Subcutaneous adipose tissue (tissue), 4 donors: ENCODE results near the gene SH3BP5. TPM values are rescaled to one million over a fixed set of nuclear protein-coding genes. Genes with fewer than 3 reads are reported as not detected.

Experiments
- CTCF ChIP-seq: fragments of 450-650 bp; IDR thresholded peaks from one replicate; pipeline ENCODE4 v1.5.1; 2016; ENCODE audit warnings: low read depth, mild to moderate bottlenecking, control low read depth, antibody characterized with exemption, moderate library complexity
- total RNA-seq, 4 donors: library from RNA; depleted of rRNA; stranded (reverse); fragments of >200 nt; gene quantifications; one replicate each; pipeline ENCODE4 v1.1.0, GENCODE V29; 2016

The SH3BP5 gene
- total RNA-seq, 4 donors from 2014 or later, result 67.5 to 90.6 (median 83.7) TPM

GRCh38 chr3:15333956-15334263 lies 1.5 kb upstream of the SH3BP5 start:
- TF ChIP-seq CTCF, result no peak

GRCh38 chr3:15333099-15333955 lies 941 bp upstream of the SH3BP5 start:
- TF ChIP-seq CTCF, result no peak

- no peak for TF ChIP-seq CTCF
Measured at GRCh38 chr3:15331606-15332404, 581 bp downstream of the SH3BP5 start.

GRCh38 chr3:15331072-15331605 lies 1.2 kb downstream of the SH3BP5 start:
- no peak for TF ChIP-seq CTCF

- no peak for TF ChIP-seq CTCF
Measured at GRCh38 chr3:15330031-15330596, 2.3 kb downstream of the SH3BP5 start.

- no peak for TF ChIP-seq CTCF
Measured at GRCh38 chr3:15329046-15330005, 3.1 kb downstream of the SH3BP5 start.
